SK-N-SH (cell line): ENCODE measurements around the gene ADGRL3.

ENCODE experiments used
- CTCF ChIP-seq: fragments of 200-600 bp; sonication (generic); IDR thresholded peaks from 2 replicates; pipeline ENCODE4 v1.6.1; 2017; ENCODE audit warnings: antibody characterized with exemption, mild to moderate bottlenecking, moderate library complexity
- EZH2phosphoT487 ChIP-seq: fragments of 200-600 bp; sonication (generic); IDR thresholded peaks from 2 replicates; pipeline ENCODE4 v1.6.1; 2017; ENCODE audit warnings: low read depth, mixed run types, mild to moderate bottlenecking, antibody characterized with exemption, moderate library complexity, borderline replicate concordance
- POLR2AphosphoS5 ChIP-seq: IDR thresholded peaks from 2 replicates; pipeline ENCODE4 v1.6.1; 2012; ENCODE audit warnings: low read depth, low read length
- RFX5 ChIP-seq: IDR thresholded peaks from 2 replicates; pipeline ENCODE4 v1.6.1; 2012; ENCODE audit warnings: mild to moderate bottlenecking, improper control_type of control experiment, low read length
- TCF12 ChIP-seq: IDR thresholded peaks from 2 replicates; pipeline ENCODE4 v1.4.0; 2012
- TEAD4 ChIP-seq: IDR thresholded peaks from 2 replicates; pipeline ENCODE4 v1.4.0; 2012; ENCODE audit warnings: mild to moderate bottlenecking, borderline replicate concordance; ENCODE audit not compliant: insufficient read depth
- USF1 ChIP-seq: IDR thresholded peaks from 2 replicates; pipeline ENCODE4 v1.4.0; 2012; ENCODE audit warnings: low read depth, borderline replicate concordance

DNA sequence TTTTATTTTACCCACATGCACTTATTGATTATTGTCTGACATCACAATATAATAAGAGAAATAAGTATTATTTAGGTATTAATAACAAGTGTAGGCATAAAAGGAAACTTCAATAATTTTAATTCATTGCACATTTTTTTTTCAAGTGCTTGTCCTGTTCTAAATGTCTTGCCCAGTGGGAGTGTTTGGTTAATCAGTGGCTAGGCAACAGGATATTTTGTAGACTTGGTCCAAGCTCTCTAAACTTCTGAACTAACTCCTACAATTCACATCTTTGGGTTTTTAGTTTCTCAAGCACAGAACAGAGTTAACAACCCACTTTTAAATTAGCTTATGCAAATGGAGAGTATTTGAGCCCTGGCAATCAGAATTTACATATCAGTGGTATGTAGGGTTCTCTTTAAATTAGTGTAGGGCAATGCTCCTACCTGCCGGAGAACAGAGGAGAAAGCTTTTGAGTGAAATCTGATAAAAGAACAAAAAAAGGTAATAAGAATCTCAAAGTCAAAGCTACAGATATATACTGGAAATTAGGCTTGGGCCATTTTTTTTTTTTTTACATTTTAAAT lies 353.5 kb downstream of the ADGRL3 start:
- TF ChIP-seq TEAD4 (no peak), EZH2phosphoT487 (no peak), CTCF (no peak), USF1 (no peak), RFX5 (no peak), TCF12 (no peak), POLR2AphosphoS5 (no peak)
